Peyer's patch (tissue), 4 donors: ENCODE data around the gene ATP5PD. TPM values are rescaled to one million over a fixed set of nuclear protein-coding genes. Genes with fewer than 3 reads are reported as not detected.
A peak's percentile ranks its signal among the peaks of the same experiment; 100 is the strongest.

Source experiments
- DNase-seq, 3 donors: peaks; one replicate each; pipeline ENCODE4 v3.0.0-alpha.2; 2017 to 2019
- H3K27ac ChIP-seq, 4 donors: fragments of 200-600 bp; sonication (generic); one replicate each; pipeline ENCODE4 v1.5.1; 2016 to 2019
- H3K27me3 ChIP-seq, 2 donors: fragments of 200-600 bp; sonication (generic); one replicate each; pipeline ENCODE4 v1.5.1; 2019
- H3K36me3 ChIP-seq, 3 donors: fragments of 200-600 bp; sonication (generic); one replicate each; pipeline ENCODE4 v1.5.1; 2016 to 2019
- H3K4me1 ChIP-seq, 4 donors: fragments of 200-600 bp; sonication (generic); one replicate each; pipeline ENCODE4 v1.5.1; 2016 to 2019
- H3K4me3 ChIP-seq, 4 donors: fragments of 200-600 bp; sonication (generic); 1 replicate in 3 of 4; 2 replicates in 1 of 4; pipeline ENCODE4 v1.5.1; 2016 to 2019; ENCODE audit warnings: mild to moderate bottlenecking in 1 of 4
- H3K9me3 ChIP-seq, 4 donors: fragments of 200-600 bp; sonication (generic); one replicate each; pipeline ENCODE4 v1.5.1; 2016 to 2019; ENCODE audit warnings: mild to moderate bottlenecking in 1 of 4
- CTCF ChIP-seq, 6 experiments: fragments of 450-650 bp in 4 of 6; fragments of 200-600 bp in 2 of 6; sonication (generic) in 1 of 6; IDR thresholded peaks; one replicate each; pipeline ENCODE4 v1.5.1; 2017 to 2019; ENCODE audit warnings: antibody characterized with exemption in 6 of 6, mild to moderate bottlenecking in 3 of 6, moderate library complexity in 1 of 6
- POLR2A ChIP-seq, 2 donors: fragments of 450-650 bp; IDR thresholded peaks; one replicate each; pipeline ENCODE4 v1.5.1; 2017; ENCODE audit warnings: antibody characterized with exemption in 2 of 2, mild to moderate bottlenecking in 2 of 2, moderate library complexity in 2 of 2
- total RNA-seq, 4 donors: library from RNA; depleted of rRNA; stranded (reverse); fragments of >200 nt; gene quantifications; one replicate each; pipeline ENCODE4 v1.1.0, GENCODE V29; 2016

Gene ATP5PD
- total RNA-seq, 4 donors from 2014 or later = 202 to 302 (median 247) TPM

GRCh38 chr17:75090871-75091854, 44.4 kb upstream of the ATP5PD start:
- TF ChIP-seq POLR2A (IDR thresholded peaks at IDR 0.05) (peak; percentile 46 to 65), CTCF (IDR thresholded peaks at IDR 0.05) (no peak)
- peak overlapping the region in 2 of 4 donors; percentile 30 to 33 for H3K4me3 ChIP-seq
- H3K36me3 ChIP-seq = no peaks in the 10 kb centered on the region
- peaks cover 0 to 74% (median 10%) of the 10 kb centered on the region in 4 donors for H3K4me1 ChIP-seq
- peak in 2 of 3 donors; percentile 83 to 89 for DNase-seq
- H3K27me3 ChIP-seq = no peaks in the 10 kb centered on the region
- H3K9me3 ChIP-seq = no peaks in the 10 kb centered on the region
- H3K27ac ChIP-seq = peak overlapping the region; percentile 17 to 100 (median 89)

- Histone ChIP-seq H3K4me3 (peak overlapping the region; percentile 52 to 88 (median 71)), H3K9me3 (no peaks in the 10 kb centered on the region), H3K27ac (peak overlapping the region; percentile 80 to 100 (median 89)), H3K36me3 (no peaks in the 10 kb centered on the region), H3K4me1 (peaks cover 0 to 70% (median 10%) of the 10 kb centered on the region in 4 donors), H3K27me3 (no peaks in the 10 kb centered on the region)
- TF ChIP-seq CTCF (IDR thresholded peaks at IDR 0.05) (no peak), POLR2A (IDR thresholded peaks at IDR 0.05) (peak; percentile 53 to 78)
- DNase-seq = peak in 2 of 3 donors; percentile 67 to 79
Observed at GRCh38 chr17:75088465-75089417, 42.0 kb upstream of the ATP5PD start.

- peak within 1 kb of the TSS; percentile 52 to 88 (median 71) for H3K4me3 ChIP-seq
Observed at GRCh38 chr17:75087558-75088453, 41.0 kb upstream of the ATP5PD start, which contains the start of gene SLC16A5. Gene SLC16A5 (plus strand): TSS chr17:75087954. CDS start chr17:75093637, 5,683 bp downstream.

GRCh38 chr17:75087182-75087557, 40.4 kb upstream of the ATP5PD start:
- Histone ChIP-seq H3K36me3 (no peaks in the 10 kb centered on the region), H3K4me3 (peak overlapping the region; percentile 52 to 88 (median 71))

More at GRCh38 chr17:75087558-75088453, 41.0 kb upstream of the ATP5PD start, which contains the start of gene SLC16A5:
- Histone ChIP-seq H3K4me1 (peaks cover 0 to 61% (median 10%) of the 10 kb centered on the region in 4 donors), H3K36me3 (no peaks in the 10 kb centered on the region), H3K27me3 (no peaks in the 10 kb centered on the region), H3K9me3 (no peaks in the 10 kb centered on the region), H3K27ac (peak within 1 kb of the TSS; percentile 80 to 100 (median 89))
- TF ChIP-seq CTCF (IDR thresholded peaks at IDR 0.05) (no peak), POLR2A (IDR thresholded peaks at IDR 0.05) (peak; percentile 82 to 83)
- peak; percentile 70 to 94 (median 93) for DNase-seq

More at GRCh38 chr17:75087182-75087557, 40.4 kb upstream of the ATP5PD start:
- Histone ChIP-seq H3K9me3 (no peaks in the 10 kb centered on the region), H3K27ac (peak overlapping the region; percentile 80 to 100 (median 89)), H3K4me1 (peaks cover 0 to 54% (median 10%) of the 10 kb centered on the region in 4 donors), H3K27me3 (no peaks in the 10 kb centered on the region)
- no peak for DNase-seq
- TF ChIP-seq POLR2A (IDR thresholded peaks at IDR 0.05) (no peak), CTCF (IDR thresholded peaks at IDR 0.05) (no peak)
